GM23248 (cell line): ENCODE measurements around the gene MINDY4. TPM values are rescaled to one million over a fixed set of nuclear protein-coding genes. Genes with fewer than 3 reads are reported as not detected.
A peak's percentile ranks its signal among the peaks of the same experiment; 100 is the strongest.

Source experiments
- DNase-seq: peaks from one replicate; pipeline ENCODE4 v3.0.0-alpha.2; 2015
- H2AFZ ChIP-seq: fragments of 200-600 bp; sonication (generic); 2 replicates; pipeline ENCODE4 v1.6.1; 2016; ENCODE audit warnings: antibody characterized with exemption
- H3F3A ChIP-seq: fragments of 200-600 bp; sonication (generic); 2 replicates; pipeline ENCODE4 v1.6.1; 2016; ENCODE audit warnings: mild to moderate bottlenecking, antibody characterized with exemption, mixed run types; ENCODE audit not compliant: insufficient read depth
- H3K27ac ChIP-seq: fragments of 200-600 bp; sonication (generic); 2 replicates; pipeline ENCODE4 v1.5.1; 2016; ENCODE audit warnings: mild to moderate bottlenecking
- H3K27me3 ChIP-seq: fragments of 200-600 bp; sonication (generic); replicated peaks from 2 replicates; pipeline ENCODE4 v1.6.1; 2016; ENCODE audit warnings: mild to moderate bottlenecking; ENCODE audit not compliant: insufficient read depth
- H3K36me3 ChIP-seq: fragments of 200-600 bp; sonication (generic); 2 replicates; pipeline ENCODE4 v1.6.1; 2016; ENCODE audit warnings: low read depth, mild to moderate bottlenecking
- H3K4me1 ChIP-seq: fragments of 200-600 bp; sonication (generic); 2 replicates; pipeline ENCODE4 v1.6.1; 2016; ENCODE audit warnings: mild to moderate bottlenecking; ENCODE audit not compliant: insufficient read depth
- H3K4me2 ChIP-seq: fragments of 200-600 bp; sonication (generic); one replicate; pipeline ENCODE4 v1.6.1; 2016; ENCODE audit warnings: mild to moderate bottlenecking; ENCODE audit not compliant: unreplicated experiment
- H3K4me3 ChIP-seq: fragments of 200-600 bp; sonication (generic); 2 replicates; pipeline ENCODE4 v1.5.1; 2016; ENCODE audit warnings: mild to moderate bottlenecking
- H3K79me2 ChIP-seq: fragments of 200-600 bp; sonication (generic); 2 replicates; pipeline ENCODE4 v1.6.1; 2016; ENCODE audit warnings: mild to moderate bottlenecking; ENCODE audit not compliant: insufficient read depth
- H3K9ac ChIP-seq: fragments of 200-600 bp; sonication (generic); 2 replicates; pipeline ENCODE4 v1.6.1; 2016; ENCODE audit warnings: mild to moderate bottlenecking
- H3K9me2 ChIP-seq: fragments of 200-600 bp; sonication (generic); 2 replicates; pipeline ENCODE4 v1.6.1; 2016; ENCODE audit warnings: mixed run types, mild to moderate bottlenecking, moderate library complexity; ENCODE audit not compliant: insufficient read depth
- H3K9me3 ChIP-seq: fragments of 200-600 bp; sonication (generic); one replicate; pipeline ENCODE4 v1.6.1; 2017; ENCODE audit warnings: low read depth
- H4K20me1 ChIP-seq: fragments of 200-600 bp; sonication (generic); 2 replicates; pipeline ENCODE4 v1.6.0; 2016; ENCODE audit not compliant: insufficient read depth
- EZH2 ChIP-seq: fragments of 200-600 bp; sonication (generic); IDR thresholded peaks from 2 replicates; pipeline ENCODE4 v1.6.1; 2018; ENCODE audit warnings: antibody characterized with exemption, mild to moderate bottlenecking; ENCODE audit not compliant: insufficient read depth, poor library complexity, severe bottlenecking
- EZH2phosphoT487 ChIP-seq: fragments of 200-600 bp; sonication (generic); IDR thresholded peaks from 2 replicates; pipeline ENCODE4 v1.6.1; 2018; ENCODE audit warnings: antibody characterized with exemption, moderate library complexity, mild to moderate bottlenecking, low read depth; ENCODE audit not compliant: insufficient read depth
- WGBS, 2 experiments: methylation state at CpG; one replicate each; pipeline ENCODE4 v1.1.6; 2015 to 2017; ENCODE audit warnings: low lambda C conversion rate in 2 of 2, low coverage in 1 of 2; ENCODE audit errors: missing lambda C conversion rate in 2 of 2; 5-methylcytosine and 5-hydroxymethylcytosine counted together
- in situ Hi-C: fragments of 300-500 bp; cut with MboI; formaldehyde crosslinking; loops from 2 replicates; pipeline ENCODE4 v1.15.0; 2020
- polyA plus RNA-seq: library from polyadenylated mRNA; unstranded; fragments of >200 nt; fragmentation: Nextera tagmentation; extraction: Ambion mirVana; gene quantifications from 2 replicates; pipeline ENCODE4 v1.2.1, GENCODE V29; 2016
- total RNA-seq: library from RNA; depleted of rRNA; stranded (reverse); fragments of >200 nt; shearing (Covaris generic); gene quantifications from 2 replicates; pipeline ENCODE4 v1.2.3, GENCODE V29; 2014

Gene MINDY4
- total and polyA plus RNA-seq, 2 experiments from 2014 or later = 2.5 to 3.5 TPM

- DNase-seq = peak; percentile 52
- 52 to 55% methylated on average over 8 of the region's 8 CpGs for WGBS, 2 experiments
- H4K20me1 ChIP-seq = no peaks in the 10 kb centered on the region
- no peaks in the 10 kb centered on the region for H3K4me1 ChIP-seq
- H3K27ac ChIP-seq = no peak overlapping the region
- no peaks in the 10 kb centered on the region for H3K79me2 ChIP-seq
- no peak for TF ChIP-seq EZH2phosphoT487
- no peak for TF ChIP-seq EZH2
- H3K9me2 ChIP-seq = no peaks in the 10 kb centered on the region
- H3K9me3 ChIP-seq = no peaks in the 10 kb centered on the region
- in situ Hi-C loops = no loop called here
- H3K36me3 ChIP-seq = no peaks in the 10 kb centered on the region
- no peak overlapping the region for H3K4me3 ChIP-seq
- H2AFZ ChIP-seq = no peak overlapping the region
- H3K27me3 ChIP-seq = peaks cover 6% of the 10 kb centered on the region; the same call in 1 of the 2 replicates
- no peak overlapping the region for H3K4me2 ChIP-seq
- H3F3A ChIP-seq = no peaks in the 10 kb centered on the region
- H3K9ac ChIP-seq = no peak overlapping the region
These were observed 27.7 kb upstream of the MINDY4 start for GRCh38 chr7:30743371-30744074.

DNA sequence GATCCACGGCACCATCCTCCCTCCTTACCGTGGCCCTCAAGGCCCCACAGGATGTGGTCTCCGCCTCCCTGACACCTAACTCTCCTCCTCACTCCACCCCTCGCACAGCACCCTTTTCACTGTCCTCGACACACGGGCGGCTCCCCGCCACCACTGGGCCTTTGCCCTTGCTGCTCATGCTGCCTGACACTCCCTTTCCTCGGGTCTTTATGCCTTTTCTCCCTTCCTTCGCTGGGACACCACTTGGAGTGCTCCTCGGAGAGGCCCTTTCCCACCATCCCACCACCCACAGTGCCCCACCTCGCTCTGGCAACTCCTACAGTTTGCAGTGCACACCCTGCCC, 27.2 kb upstream of the MINDY4 start:
- H3K4me3 ChIP-seq = no peak overlapping the region
- H3K27me3 ChIP-seq = peaks cover 6% of the 10 kb centered on the region; the same call in 1 of the 2 replicates
- DNase-seq = no peak
- H2AFZ ChIP-seq = no peak overlapping the region
- in situ Hi-C loops = no loop called here
- no peaks in the 10 kb centered on the region for H3K9me3 ChIP-seq
- no peak overlapping the region for H3K9ac ChIP-seq
- no peaks in the 10 kb centered on the region for H4K20me1 ChIP-seq
- no peaks in the 10 kb centered on the region for H3F3A ChIP-seq
- no peaks in the 10 kb centered on the region for H3K4me1 ChIP-seq
- H3K27ac ChIP-seq = no peak overlapping the region
- H3K9me2 ChIP-seq = no peaks in the 10 kb centered on the region
- no peaks in the 10 kb centered on the region for H3K36me3 ChIP-seq
- TF ChIP-seq EZH2phosphoT487 (no peak), EZH2 (no peak)
- no peaks in the 10 kb centered on the region for H3K79me2 ChIP-seq
- no peak overlapping the region for H3K4me2 ChIP-seq
- 73 to 78% methylated on average over 12 of the region's 12 CpGs for WGBS, 2 experiments

DNA sequence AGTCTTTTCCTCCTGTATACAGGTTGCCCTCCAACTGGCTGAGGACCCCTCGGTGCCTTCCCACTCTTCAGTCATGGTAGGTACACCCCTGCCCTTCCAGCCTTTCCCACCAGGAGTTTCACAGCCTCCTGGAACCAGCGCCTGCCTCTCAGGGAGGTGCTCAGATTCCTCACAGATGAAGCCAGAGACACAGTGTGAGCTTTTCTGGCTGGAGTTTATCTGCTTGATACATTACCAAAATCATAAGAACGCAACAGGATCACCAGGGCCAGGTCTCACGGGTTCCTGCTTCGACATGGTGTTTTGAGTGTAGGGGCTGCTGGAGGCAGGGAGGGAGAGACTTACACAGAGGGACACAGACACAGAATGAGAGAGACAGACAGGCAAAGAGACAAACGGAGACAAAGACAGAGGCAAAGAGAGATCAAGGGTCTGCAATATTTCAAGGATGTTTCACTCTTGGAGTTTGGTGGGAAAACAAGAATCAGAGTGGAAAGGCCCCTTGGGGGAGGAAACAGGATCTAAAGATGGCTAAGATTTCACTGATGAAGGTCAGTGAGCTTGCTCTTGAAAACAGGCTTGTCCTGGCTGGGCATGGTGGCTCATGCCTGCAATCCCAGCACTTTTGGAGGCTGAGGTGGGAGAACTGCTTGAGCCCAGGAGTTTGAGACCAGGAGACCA, 25.8 kb upstream of the MINDY4 start:
- no peaks in the 10 kb centered on the region for H4K20me1 ChIP-seq
- no peak overlapping the region for H2AFZ ChIP-seq
- H3K9me2 ChIP-seq = no peaks in the 10 kb centered on the region
- peaks cover 2% of the 10 kb centered on the region; the same call in 1 of the 2 replicates for H3F3A ChIP-seq
- no peak overlapping the region for H3K4me2 ChIP-seq
- H3K4me1 ChIP-seq = peaks cover 3% of the 10 kb centered on the region
- TF ChIP-seq EZH2phosphoT487 = no peak
- no peak for TF ChIP-seq EZH2
- H3K79me2 ChIP-seq = no peaks in the 10 kb centered on the region
- no peaks in the 10 kb centered on the region for H3K9me3 ChIP-seq
- DNase-seq = no peak
- WGBS, 2 experiments = 72 to 75% methylated on average over 6 of the region's 6 CpGs
- H3K27ac ChIP-seq = no peak overlapping the region
- in situ Hi-C loops = loop anchor here (5.0 kb wide), 1 partner anchor 52 kb away; no protein-coding TSS in a partner anchor
- H3K9ac ChIP-seq = no peak overlapping the region
- H3K27me3 ChIP-seq = peaks cover 6% of the 10 kb centered on the region; the same call in 1 of the 2 replicates
- H3K36me3 ChIP-seq = no peaks in the 10 kb centered on the region
- no peak overlapping the region for H3K4me3 ChIP-seq

DNA sequence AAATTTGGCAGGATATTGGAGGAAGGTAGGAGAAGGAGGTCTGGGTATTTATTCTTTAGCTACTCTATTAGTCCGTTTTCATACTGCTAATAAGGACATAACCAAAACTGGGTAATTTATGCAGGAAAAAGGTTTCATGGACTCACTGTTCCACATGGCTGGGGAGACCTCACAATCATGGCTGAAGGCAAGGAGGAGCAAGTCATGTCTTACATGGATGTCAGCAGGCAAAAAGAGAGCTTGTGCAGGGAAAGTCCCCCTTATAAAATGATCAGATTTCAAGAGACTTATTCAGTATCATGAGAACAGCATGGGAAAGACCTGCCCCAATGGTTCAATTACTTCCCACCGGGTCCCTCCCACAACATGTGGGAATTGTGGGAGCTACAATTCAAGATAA, 21.2 kb upstream of the MINDY4 start:
- WGBS, 2 experiments = 86 to 94% methylated on average over 2 of the region's 2 CpGs
- Histone ChIP-seq H3K9me3 (no peaks in the 10 kb centered on the region), H3K27ac (no peak overlapping the region), H3K9ac (no peak overlapping the region), H3K4me3 (no peak overlapping the region), H3F3A (peaks cover 15% of the 10 kb centered on the region; the same call in 1 of the 2 replicates), H3K4me1 (peaks cover 26% of the 10 kb centered on the region), H3K79me2 (no peaks in the 10 kb centered on the region), H3K27me3 (no peaks in the 10 kb centered on the region), H2AFZ (peak overlapping the region; percentile 76; the same call in 1 of the 2 replicates), H3K36me3 (no peaks in the 10 kb centered on the region), H4K20me1 (no peaks in the 10 kb centered on the region), H3K4me2 (no peak overlapping the region), H3K9me2 (no peaks in the 10 kb centered on the region)
- in situ Hi-C loops = no loop called here
- no peak for DNase-seq
- TF ChIP-seq EZH2phosphoT487 (no peak), EZH2 (no peak)
